Loucy (cell line): ENCODE results near the gene GALNT10.
A peak's percentile ranks its signal among the peaks of the same experiment; 100 is the strongest.

Experiments
- H2AFZ ChIP-seq: fragments of 200-600 bp; sonication (generic); 2 replicates; pipeline ENCODE4 v1.6.0; 2016; ENCODE audit warnings: antibody characterized with exemption, mild to moderate bottlenecking, low read length, moderate library complexity
- H3F3A ChIP-seq: fragments of 200-600 bp; 2 replicates; pipeline ENCODE4 v1.6.0; 2016; ENCODE audit warnings: antibody characterized with exemption, low read depth, mild to moderate bottlenecking
- H3K27me3 ChIP-seq: fragments of 200-600 bp; sonication (generic); 2 replicates; pipeline ENCODE4 v1.6.1; 2014; ENCODE audit warnings: low read length, mild to moderate bottlenecking; ENCODE audit not compliant: insufficient read depth, poor library complexity, severe bottlenecking
- H3K36me3 ChIP-seq: fragments of 200-600 bp; sonication (generic); 2 replicates; pipeline ENCODE4 v1.6.1; 2016; ENCODE audit warnings: low read length; ENCODE audit not compliant: insufficient read depth
- H3K4me1 ChIP-seq: fragments of 200-600 bp; sonication (generic); 2 replicates; pipeline ENCODE4 v1.5.1; 2014; ENCODE audit warnings: low read length, mild to moderate bottlenecking; ENCODE audit not compliant: insufficient read depth, poor library complexity, severe bottlenecking
- H3K4me2 ChIP-seq: fragments of 200-600 bp; sonication (generic); 2 replicates; pipeline ENCODE4 v1.6.0; 2014; ENCODE audit warnings: antibody characterized with exemption, low read length, low read depth, mild to moderate bottlenecking; ENCODE audit not compliant: poor library complexity, severe bottlenecking
- H3K4me3 ChIP-seq: fragments of 200-600 bp; sonication (generic); 2 replicates; pipeline ENCODE4 v1.5.1; 2014; ENCODE audit warnings: low read length, mild to moderate bottlenecking, mixed read lengths; ENCODE audit not compliant: poor library complexity, severe bottlenecking
- H3K79me2 ChIP-seq: fragments of 200-600 bp; sonication (generic); 2 replicates; pipeline ENCODE4 v1.6.1; 2014; ENCODE audit warnings: low read length; ENCODE audit not compliant: insufficient read depth
- H3K9ac ChIP-seq: fragments of 200-600 bp; sonication (generic); 2 replicates; pipeline ENCODE4 v1.6.0; 2014; ENCODE audit warnings: mild to moderate bottlenecking, low read depth, low read length, moderate library complexity; ENCODE audit not compliant: poor library complexity, severe bottlenecking
- H3K9me2 ChIP-seq: fragments of 200-600 bp; sonication (generic); replicated peaks from 2 replicates; pipeline ENCODE4 v1.6.1; 2016; ENCODE audit warnings: low read depth, low read length, mixed read lengths
- H3K9me3 ChIP-seq: fragments of 200-600 bp; sonication (generic); 2 replicates; pipeline ENCODE4 v1.6.1; 2014; ENCODE audit warnings: mild to moderate bottlenecking, antibody characterized with exemption, low read length, low read depth; ENCODE audit not compliant: insufficient read depth
- H4K20me1 ChIP-seq: fragments of 200-600 bp; sonication (generic); 2 replicates; pipeline ENCODE4 v1.6.0; 2014; ENCODE audit warnings: antibody characterized with exemption, low read length, mild to moderate bottlenecking; ENCODE audit not compliant: insufficient read depth, poor library complexity, severe bottlenecking
- CTCF ChIP-seq: fragments of 200-600 bp; sonication (generic); conservative IDR thresholded peaks from 2 replicates; pipeline ENCODE4 v1.5.1; 2014; ENCODE audit warnings: mild to moderate bottlenecking, antibody characterized with exemption, low read length
- EZH2phosphoT487 ChIP-seq: fragments of 200-600 bp; IDR thresholded peaks from 2 replicates; pipeline ENCODE4 v1.6.1; 2018; ENCODE audit warnings: antibody characterized with exemption, mild to moderate bottlenecking, moderate library complexity, borderline replicate concordance

Gene GALNT10

DNA sequence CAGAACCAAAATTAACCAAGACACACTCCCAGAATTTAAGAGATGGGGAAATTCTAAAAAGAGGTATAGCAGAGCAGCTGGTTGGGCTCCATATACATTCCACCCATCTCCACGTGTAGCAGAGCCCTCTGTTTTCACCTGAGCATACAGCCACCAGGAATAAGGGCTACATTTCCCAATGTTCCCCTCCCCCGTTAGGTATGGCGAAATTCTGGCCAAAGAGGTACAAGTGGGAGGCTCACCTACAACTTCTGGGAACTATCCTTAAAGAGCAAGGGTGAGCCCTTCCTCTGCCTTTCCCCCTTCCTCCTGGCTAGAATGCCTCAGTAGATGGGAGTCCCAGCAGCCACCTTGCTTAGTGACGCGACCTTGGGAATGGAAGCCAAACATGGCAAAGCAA, 250.0 kb downstream of the GALNT10 start:
- no peaks in the 10 kb centered on the region for H3K36me3 ChIP-seq
- H3K9me3 ChIP-seq: no peaks in the 10 kb centered on the region
- no peak overlapping the region for H2AFZ ChIP-seq
- H4K20me1 ChIP-seq: no peaks in the 10 kb centered on the region
- H3K9me2 ChIP-seq: no peaks in the 10 kb centered on the region
- no peak overlapping the region for H3K4me3 ChIP-seq
- H3F3A ChIP-seq: no peaks in the 10 kb centered on the region
- no peaks in the 10 kb centered on the region for H3K4me1 ChIP-seq
- peaks cover 15% of the 10 kb centered on the region; the same call in 1 of the 2 replicates for H3K79me2 ChIP-seq
- TF ChIP-seq EZH2phosphoT487 (no peak), CTCF (no peak)
- no peak overlapping the region for H3K9ac ChIP-seq
- H3K27me3 ChIP-seq: no peaks in the 10 kb centered on the region
- H3K4me2 ChIP-seq: no peak overlapping the region

- Histone ChIP-seq H3K36me3 (no peaks in the 10 kb centered on the region), H3K27me3 (no peaks in the 10 kb centered on the region), H4K20me1 (peaks cover 9% of the 10 kb centered on the region), H3K9ac (no peak overlapping the region), H3K4me1 (peaks cover 3% of the 10 kb centered on the region), H3K9me2 (no peaks in the 10 kb centered on the region), H3K9me3 (no peaks in the 10 kb centered on the region), H3K79me2 (peaks cover 33% of the 10 kb centered on the region), H3F3A (no peaks in the 10 kb centered on the region), H3K4me2 (no peak overlapping the region), H2AFZ (no peak overlapping the region), H3K4me3 (no peak overlapping the region)
- TF ChIP-seq CTCF: no peak
- TF ChIP-seq EZH2phosphoT487: no peak
These were observed 252.3 kb downstream of the GALNT10 start for GRCh38 chr5:154442801-154443200.

GRCh38 chr5:154444556-154445421, 254.3 kb downstream of the GALNT10 start:
- Histone ChIP-seq H2AFZ (peak overlapping the region; percentile 50), H3K9ac (peak overlapping the region; percentile 77), H3K79me2 (peaks cover 51% of the 10 kb centered on the region), H4K20me1 (peaks cover 25% of the 10 kb centered on the region), H3K4me3 (peak overlapping the region; percentile 83), H3K4me1 (peaks cover 19% of the 10 kb centered on the region), H3K27me3 (no peaks in the 10 kb centered on the region), H3K36me3 (no peaks in the 10 kb centered on the region), H3K9me3 (no peaks in the 10 kb centered on the region), H3K4me2 (peak overlapping the region; percentile 88), H3F3A (no peaks in the 10 kb centered on the region), H3K9me2 (no peaks in the 10 kb centered on the region)
- no peak for TF ChIP-seq EZH2phosphoT487
- no peak for TF ChIP-seq CTCF
